Spleen (tissue), 7 donors: Measurements from ENCODE around the gene DGCR6L.

ENCODE experiments used
- CTCF ChIP-seq, 11 experiments: fragments of 200-600 bp in 7 of 11; fragments of 450-650 bp in 4 of 11; sonication (generic) in 4 of 11; IDR thresholded peaks in 8 of 11; conservative IDR thresholded peaks in 3 of 11; 1 replicate in 7 of 11; 2 replicates in 4 of 11; pipeline versions ENCODE4 v1.4.0 to v1.8.0; 2016 to 2021; ENCODE audit warnings: antibody characterized with exemption in 11 of 11, inconsistent platforms in 4 of 11, mild to moderate bottlenecking in 1 of 11
- POLR2A ChIP-seq, 3 donors: fragments of 450-650 bp; IDR thresholded peaks; one replicate each; pipeline ENCODE4 v1.5.1; 2017; ENCODE audit warnings: antibody characterized with exemption in 3 of 3, mild to moderate bottlenecking in 1 of 3
- POLR2AphosphoS5 ChIP-seq, 3 donors: sonication (generic); formaldehyde crosslinking; IDR thresholded peaks; one replicate each; pipeline ENCODE4 v1.5.1; 2017; ENCODE audit warnings: antibody characterized with exemption in 3 of 3
- donor health status: DM: no; HTN: no; CAD: no; lungs with moderate emphysema.
- donor health status: DM: no; HTN: no; CAD: no.
- donor health status: DM: no; HTN: no; CAD: no.

- no peak for TF ChIP-seq CTCF (IDR thresholded peaks at IDR 0.05 in 8 of 11, conservative IDR thresholded peaks at IDR 0.05 in 3 of 11)
- TF ChIP-seq POLR2A (IDR thresholded peaks at IDR 0.05): no peak
- no peak for TF ChIP-seq POLR2AphosphoS5 (IDR thresholded peaks at IDR 0.05)
Observed at GRCh38 chr22:20295262-20296064, 24.4 kb downstream of the DGCR6L start.
